ENCODE data around the gene GPR63. TPM values are rescaled to one million over a fixed set of nuclear protein-coding genes. Genes with fewer than 3 reads are reported as not detected.

The GPR63 gene
- total RNA-seq, 6 experiments from 2014 or later, result 0.02 to 0.16 (median 0.07) TPM; not detected in 2

DNA sequence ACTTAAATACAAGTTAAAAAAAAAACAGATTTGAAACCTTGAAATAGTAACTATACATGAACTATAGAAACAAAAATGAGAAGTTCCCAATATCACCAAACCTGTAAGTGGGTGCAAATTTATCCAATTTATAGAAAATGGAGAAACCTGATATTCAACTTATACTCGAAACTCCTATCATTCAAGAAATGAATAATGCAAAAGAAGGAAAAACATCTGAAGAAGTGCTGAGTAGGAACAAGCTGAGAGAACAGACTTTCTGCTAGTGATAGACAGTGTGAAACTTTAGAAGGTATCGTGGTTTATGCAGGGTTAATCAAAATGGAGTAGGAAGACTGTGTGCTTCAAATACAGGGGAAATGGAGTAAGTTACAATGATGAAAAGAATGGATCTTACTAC lies 4.5 kb downstream of the GPR63 start:
- Histone ChIP-seq H3K27ac (no peak overlapping the region), H3K9me3 (no peaks in the 10 kb centered on the region), H3K36me3 (no peaks in the 10 kb centered on the region), H3K4me1 (peaks cover 0 to 9% (median 0%) of the 10 kb centered on the region in 4 donors), H3K4me3 (no peak overlapping the region), H3K27me3 (no peaks in the 10 kb centered on the region)
- TF ChIP-seq POLR2A (IDR thresholded peaks at IDR 0.05), result no peak
- TF ChIP-seq, protein P1, sequence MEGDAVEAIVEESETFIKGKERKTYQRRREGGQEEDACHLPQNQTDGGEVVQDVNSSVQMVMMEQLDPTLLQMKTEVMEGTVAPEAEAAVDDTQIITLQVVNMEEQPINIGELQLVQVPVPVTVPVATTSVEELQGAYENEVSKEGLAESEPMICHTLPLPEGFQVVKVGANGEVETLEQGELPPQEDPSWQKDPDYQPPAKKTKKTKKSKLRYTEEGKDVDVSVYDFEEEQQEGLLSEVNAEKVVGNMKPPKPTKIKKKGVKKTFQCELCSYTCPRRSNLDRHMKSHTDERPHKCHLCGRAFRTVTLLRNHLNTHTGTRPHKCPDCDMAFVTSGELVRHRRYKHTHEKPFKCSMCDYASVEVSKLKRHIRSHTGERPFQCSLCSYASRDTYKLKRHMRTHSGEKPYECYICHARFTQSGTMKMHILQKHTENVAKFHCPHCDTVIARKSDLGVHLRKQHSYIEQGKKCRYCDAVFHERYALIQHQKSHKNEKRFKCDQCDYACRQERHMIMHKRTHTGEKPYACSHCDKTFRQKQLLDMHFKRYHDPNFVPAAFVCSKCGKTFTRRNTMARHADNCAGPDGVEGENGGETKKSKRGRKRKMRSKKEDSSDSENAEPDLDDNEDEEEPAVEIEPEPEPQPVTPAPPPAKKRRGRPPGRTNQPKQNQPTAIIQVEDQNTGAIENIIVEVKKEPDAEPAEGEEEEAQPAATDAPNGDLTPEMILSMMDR (IDR thresholded peaks at IDR 0.05), result no peak
- 51% methylated on average over 2 of the region's 2 CpGs for WGBS (ENCODE audit: insufficient coverage, low coverage, low lambda C conversion rate, missing lambda C conversion rate)
- intact Hi-C loops (cut with DNase I), result no loop called here
- no peak for ATAC-seq
- no peak for DNase-seq

DNA sequence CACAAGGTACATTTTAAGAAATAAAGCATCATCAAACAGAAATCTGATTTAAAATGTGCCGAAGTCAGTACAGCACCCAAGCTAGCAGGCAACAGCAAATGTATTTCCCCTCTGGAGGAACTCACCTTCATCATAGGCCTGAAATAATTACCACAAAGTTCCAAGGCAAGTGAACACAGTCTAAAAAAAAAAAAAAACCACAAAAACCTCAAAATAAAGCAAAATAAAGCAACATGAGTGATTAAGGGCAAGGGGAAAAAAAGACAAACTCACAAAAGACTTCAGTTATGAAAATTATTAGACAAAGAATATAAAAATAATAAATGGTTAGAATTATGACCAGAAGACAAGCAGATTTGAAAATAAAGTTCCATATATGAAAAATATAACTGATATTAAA lies 10.4 kb downstream of the GPR63 start:
- WGBS (ENCODE audit: insufficient coverage, low coverage, low lambda C conversion rate, missing lambda C conversion rate), result 75% methylated on average over 1 of the region's 1 CpG
- Histone ChIP-seq H3K4me3 (no peak overlapping the region), H3K36me3 (no peaks in the 10 kb centered on the region), H3K4me1 (no peaks in the 10 kb centered on the region), H3K27ac (no peak overlapping the region), H3K9me3 (no peaks in the 10 kb centered on the region), H3K27me3 (no peaks in the 10 kb centered on the region)
- intact Hi-C loops (cut with DNase I), result no loop called here
- no peak for TF ChIP-seq POLR2A (IDR thresholded peaks at IDR 0.05)
- TF ChIP-seq, protein P1 (IDR thresholded peaks at IDR 0.05), result no peak
- DNase-seq, result no peak
- ATAC-seq, result no peak

DNA sequence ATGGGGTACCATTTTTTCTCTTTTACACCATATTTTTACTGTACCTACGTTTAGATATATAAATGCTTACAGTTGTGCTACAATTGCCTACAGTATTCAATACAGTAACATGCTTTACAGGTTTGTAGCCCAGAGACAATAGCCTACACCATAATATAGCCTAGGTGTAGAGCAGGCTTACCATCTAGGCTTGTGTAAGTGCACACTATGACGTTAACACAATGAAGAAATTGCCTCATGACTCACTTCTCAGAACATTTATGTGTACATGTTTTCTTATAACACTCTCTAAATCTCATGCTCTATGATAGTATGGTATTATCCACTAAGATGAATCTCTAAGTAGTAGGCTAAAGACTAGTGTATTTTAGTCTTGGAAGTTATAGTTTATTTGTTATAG lies 13.5 kb downstream of the GPR63 start:
- Histone ChIP-seq H3K9me3 (no peaks in the 10 kb centered on the region), H3K27ac (no peak overlapping the region), H3K4me3 (no peak overlapping the region), H3K36me3 (no peaks in the 10 kb centered on the region), H3K4me1 (no peaks in the 10 kb centered on the region), H3K27me3 (no peaks in the 10 kb centered on the region)
- 24% methylated on average over 2 of the region's 2 CpGs for WGBS (ENCODE audit: insufficient coverage, low coverage, low lambda C conversion rate, missing lambda C conversion rate)
- intact Hi-C loops (cut with DNase I), result no loop called here
- ATAC-seq (no peak), DNase-seq (no peak)
- TF ChIP-seq, protein P1 (IDR thresholded peaks at IDR 0.05), result no peak
- TF ChIP-seq POLR2A (IDR thresholded peaks at IDR 0.05), result no peak

DNA sequence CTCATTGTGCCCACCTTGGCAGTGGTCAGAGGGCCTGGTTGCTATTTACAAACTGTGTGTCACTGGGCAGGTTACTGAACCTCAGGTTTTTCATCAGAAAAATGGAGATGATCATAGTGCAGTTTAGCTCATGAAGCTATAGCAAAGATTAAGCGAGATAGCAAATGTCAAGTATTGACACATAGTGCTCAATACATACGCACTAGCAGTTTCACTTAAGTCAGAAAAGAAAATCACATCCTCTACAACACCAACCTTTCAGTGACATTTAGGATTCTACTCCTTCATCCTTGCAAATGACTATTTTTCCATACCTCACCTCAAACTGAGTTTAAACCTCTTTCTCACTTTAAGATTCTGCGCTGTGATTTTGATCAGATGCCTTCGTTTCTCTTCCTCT lies 16.2 kb downstream of the GPR63 start:
- Histone ChIP-seq H3K27me3 (no peaks in the 10 kb centered on the region), H3K36me3 (no peaks in the 10 kb centered on the region), H3K4me3 (no peak overlapping the region), H3K4me1 (no peaks in the 10 kb centered on the region), H3K27ac (no peak overlapping the region), H3K9me3 (no peaks in the 10 kb centered on the region)
- 60% methylated on average over 4 of the region's 4 CpGs for WGBS (ENCODE audit: insufficient coverage, low coverage, low lambda C conversion rate, missing lambda C conversion rate)
- TF ChIP-seq, protein P1 (IDR thresholded peaks at IDR 0.05), result no peak
- TF ChIP-seq POLR2A (IDR thresholded peaks at IDR 0.05), result no peak
- intact Hi-C loops (cut with DNase I), result no loop called here
- no peak for ATAC-seq
- no peak for DNase-seq

DNA sequence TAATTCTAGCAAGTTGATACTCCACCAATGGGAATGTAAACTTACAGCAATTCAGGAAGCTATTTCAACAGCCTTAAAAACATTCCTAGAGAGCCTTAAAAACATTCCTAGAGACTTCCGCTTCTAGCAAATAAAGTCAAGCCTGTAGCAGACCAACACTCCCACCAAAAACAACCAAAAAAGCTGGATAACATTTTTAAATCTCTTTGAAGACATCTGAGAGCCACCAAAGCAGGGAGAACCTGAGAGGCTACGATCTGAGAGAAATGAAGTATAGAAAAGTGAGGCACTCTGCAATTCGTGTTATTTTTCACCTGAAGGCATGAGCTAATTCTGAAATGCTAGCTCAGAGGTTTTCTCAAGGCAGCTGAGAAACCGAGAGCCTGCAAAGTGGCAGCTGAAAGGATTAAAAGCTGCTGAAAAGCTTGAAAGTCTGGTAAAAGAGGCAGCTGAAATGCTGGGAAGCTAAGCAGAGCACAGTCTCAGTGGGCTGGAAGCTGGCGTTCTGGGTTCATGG lies 20.9 kb downstream of the GPR63 start:
- no peaks in the 10 kb centered on the region for H3K27me3 ChIP-seq
- ATAC-seq, result no peak
- H3K9me3 ChIP-seq, result no peaks in the 10 kb centered on the region
- no peaks in the 10 kb centered on the region for H3K36me3 ChIP-seq
- H3K4me3 ChIP-seq, result no peak overlapping the region
- WGBS (ENCODE audit: insufficient coverage, low coverage, low lambda C conversion rate, missing lambda C conversion rate), result 26% methylated on average over 5 of the region's 5 CpGs
- TF ChIP-seq, protein P1 (IDR thresholded peaks at IDR 0.05), result no peak
- no peak for TF ChIP-seq POLR2A (IDR thresholded peaks at IDR 0.05)
- intact Hi-C loops (cut with DNase I), result no loop called here
- H3K27ac ChIP-seq, result no peak overlapping the region
- no peaks in the 10 kb centered on the region for H3K4me1 ChIP-seq
- no peak for DNase-seq
